ENCODE measurements around the gene RABGAP1L.

DNA sequence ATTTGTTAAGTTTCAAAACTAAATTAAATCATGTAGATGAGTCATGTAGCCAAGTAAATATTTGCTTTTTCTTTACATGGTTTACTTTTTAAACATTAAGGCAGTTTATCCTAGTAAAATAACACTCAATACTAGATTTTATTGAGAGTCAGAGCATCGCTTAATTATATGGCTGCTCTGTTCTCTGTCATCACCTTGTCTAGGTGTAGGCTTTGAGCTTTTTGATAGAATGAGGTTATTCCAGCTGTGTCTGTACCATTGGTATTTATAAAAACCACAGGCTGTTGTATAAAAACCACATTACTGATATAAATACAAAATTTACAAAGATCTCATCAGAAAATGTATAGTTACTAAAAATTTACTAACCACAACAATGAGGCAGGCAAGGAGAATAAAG is 245.9 kb downstream of the RABGAP1L start:
- TF ChIP-seq POLR2A (IDR thresholded peaks at IDR 0.05): no peak
- TF ChIP-seq, protein P1, sequence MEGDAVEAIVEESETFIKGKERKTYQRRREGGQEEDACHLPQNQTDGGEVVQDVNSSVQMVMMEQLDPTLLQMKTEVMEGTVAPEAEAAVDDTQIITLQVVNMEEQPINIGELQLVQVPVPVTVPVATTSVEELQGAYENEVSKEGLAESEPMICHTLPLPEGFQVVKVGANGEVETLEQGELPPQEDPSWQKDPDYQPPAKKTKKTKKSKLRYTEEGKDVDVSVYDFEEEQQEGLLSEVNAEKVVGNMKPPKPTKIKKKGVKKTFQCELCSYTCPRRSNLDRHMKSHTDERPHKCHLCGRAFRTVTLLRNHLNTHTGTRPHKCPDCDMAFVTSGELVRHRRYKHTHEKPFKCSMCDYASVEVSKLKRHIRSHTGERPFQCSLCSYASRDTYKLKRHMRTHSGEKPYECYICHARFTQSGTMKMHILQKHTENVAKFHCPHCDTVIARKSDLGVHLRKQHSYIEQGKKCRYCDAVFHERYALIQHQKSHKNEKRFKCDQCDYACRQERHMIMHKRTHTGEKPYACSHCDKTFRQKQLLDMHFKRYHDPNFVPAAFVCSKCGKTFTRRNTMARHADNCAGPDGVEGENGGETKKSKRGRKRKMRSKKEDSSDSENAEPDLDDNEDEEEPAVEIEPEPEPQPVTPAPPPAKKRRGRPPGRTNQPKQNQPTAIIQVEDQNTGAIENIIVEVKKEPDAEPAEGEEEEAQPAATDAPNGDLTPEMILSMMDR (IDR thresholded peaks at IDR 0.05): no peak

All from Peyer's patch (tissue), 4 donors.